Trophoblast cell (in vitro differentiated cells and primary cell): ENCODE data around the gene RNH1. TPM values are rescaled to one million over a fixed set of nuclear protein-coding genes. Genes with fewer than 3 reads are reported as not detected.

Source experiments
- DNase-seq, 2 donors: peaks; one replicate each; pipeline ENCODE4 v3.0.0-alpha.2; 2016
- H2AFZ ChIP-seq: 2 replicates; pipeline ENCODE4 v1.6.1; 2013; ENCODE audit warnings: low read length, moderate library complexity, mild to moderate bottlenecking; ENCODE audit not compliant: insufficient read depth, poor library complexity
- H2AK5ac ChIP-seq: 2 replicates; pipeline ENCODE4 v1.6.1; 2013; ENCODE audit warnings: mild to moderate bottlenecking, low read length
- H2BK120ac ChIP-seq: 2 replicates; pipeline ENCODE4 v1.6.1; 2013; ENCODE audit warnings: low read length, mild to moderate bottlenecking, moderate library complexity; ENCODE audit not compliant: insufficient read depth, poor library complexity
- H2BK12ac ChIP-seq: 2 replicates; pipeline ENCODE4 v1.6.1; 2013; ENCODE audit warnings: mild to moderate bottlenecking, low read length, moderate library complexity
- H2BK5ac ChIP-seq: 2 replicates; pipeline ENCODE4 v1.6.1; 2013; ENCODE audit warnings: low read length, low read depth, moderate library complexity, mild to moderate bottlenecking; ENCODE audit not compliant: poor library complexity
- H3K14ac ChIP-seq: 2 replicates; pipeline ENCODE4 v1.6.1; 2013; ENCODE audit warnings: mild to moderate bottlenecking, low read length
- H3K18ac ChIP-seq: 2 replicates; pipeline ENCODE4 v1.6.1; 2013; ENCODE audit warnings: mild to moderate bottlenecking, low read length
- H3K23ac ChIP-seq: 2 replicates; pipeline ENCODE4 v1.6.1; 2013; ENCODE audit warnings: low read length
- H3K27ac ChIP-seq: 2 replicates; pipeline ENCODE4 v1.5.1; 2013; ENCODE audit warnings: low read depth, mild to moderate bottlenecking, inconsistent platforms, low read length, moderate library complexity
- H3K27me3 ChIP-seq: 2 replicates; pipeline ENCODE4 v1.6.1; 2013; ENCODE audit warnings: inconsistent platforms, mild to moderate bottlenecking, low read length, moderate library complexity; ENCODE audit not compliant: insufficient read depth
- H3K36me3 ChIP-seq, 2 experiments: 1 replicate in 1 of 2; 2 replicates in 1 of 2; pipeline ENCODE4 v1.6.1; 2013; ENCODE audit warnings: low read length in 2 of 2, mild to moderate bottlenecking in 2 of 2, moderate library complexity in 1 of 2; ENCODE audit not compliant: insufficient read depth in 2 of 2, control insufficient read depth in 1 of 2
- H3K4ac ChIP-seq: 2 replicates; pipeline ENCODE4 v1.6.1; 2013; ENCODE audit warnings: low read depth, mild to moderate bottlenecking, low read length, moderate library complexity
- H3K4me1 ChIP-seq, 2 experiments: 1 replicate in 1 of 2; 2 replicates in 1 of 2; pipeline ENCODE4 v1.6.1; 2013; ENCODE audit warnings: low read length in 2 of 2, mild to moderate bottlenecking in 2 of 2, moderate library complexity in 1 of 2; ENCODE audit not compliant: insufficient read depth in 2 of 2, control insufficient read depth in 1 of 2
- H3K4me2 ChIP-seq: 2 replicates; pipeline ENCODE4 v1.6.1; 2013; ENCODE audit warnings: inconsistent platforms, mild to moderate bottlenecking, low read length, moderate library complexity
- H3K4me3 ChIP-seq: 2 replicates; pipeline ENCODE4 v1.5.1; 2013; ENCODE audit warnings: mild to moderate bottlenecking, low read depth, low read length, inconsistent platforms
- H3K79me1 ChIP-seq: one replicate; pipeline ENCODE4 v1.6.1; 2013; ENCODE audit warnings: low read length
- H3K79me2 ChIP-seq: 2 replicates; pipeline ENCODE4 v1.6.1; 2013; ENCODE audit warnings: low read length, mild to moderate bottlenecking; ENCODE audit not compliant: control insufficient read depth, insufficient read depth, poor library complexity
- H3K9ac ChIP-seq: 2 replicates; pipeline ENCODE4 v1.6.1; 2013; ENCODE audit warnings: mild to moderate bottlenecking, low read length
- H3K9me3 ChIP-seq: 2 replicates; pipeline ENCODE4 v1.6.1; 2013; ENCODE audit warnings: low read depth, mild to moderate bottlenecking, control low read depth, inconsistent platforms, low read length; ENCODE audit not compliant: insufficient read depth
- H4K12ac ChIP-seq: 2 replicates; pipeline ENCODE4 v1.6.1; 2013; ENCODE audit warnings: low read depth, mild to moderate bottlenecking, low read length, moderate library complexity
- H4K8ac ChIP-seq: 2 replicates; pipeline ENCODE4 v1.6.1; 2013; ENCODE audit warnings: low read depth, mild to moderate bottlenecking, low read length, moderate library complexity
- H4K91ac ChIP-seq: one replicate; pipeline ENCODE4 v1.6.1; 2013; ENCODE audit warnings: low read depth, mild to moderate bottlenecking, low read length, moderate library complexity
- WGBS: extraction: QIAGEN DNeasy Blood & Tissue Kit; methylation state at CpG from one replicate; pipeline ENCODE4 v1.1.7; 2013; ENCODE audit warnings: missing lambda C conversion rate; ENCODE audit not compliant: insufficient read length, insufficient coverage; ENCODE audit errors: extremely low coverage; 5-methylcytosine and 5-hydroxymethylcytosine counted together
- polyA plus RNA-seq: library from polyadenylated mRNA; stranded (reverse); fragments of 200-250 nt; gene quantifications from 2 replicates; pipeline ENCODE4 v1.2.3, GENCODE V29; 2013

RNH1 gene
- 79.1 and 82.8 TPM in 2 replicates for polyA plus RNA-seq

DNA sequence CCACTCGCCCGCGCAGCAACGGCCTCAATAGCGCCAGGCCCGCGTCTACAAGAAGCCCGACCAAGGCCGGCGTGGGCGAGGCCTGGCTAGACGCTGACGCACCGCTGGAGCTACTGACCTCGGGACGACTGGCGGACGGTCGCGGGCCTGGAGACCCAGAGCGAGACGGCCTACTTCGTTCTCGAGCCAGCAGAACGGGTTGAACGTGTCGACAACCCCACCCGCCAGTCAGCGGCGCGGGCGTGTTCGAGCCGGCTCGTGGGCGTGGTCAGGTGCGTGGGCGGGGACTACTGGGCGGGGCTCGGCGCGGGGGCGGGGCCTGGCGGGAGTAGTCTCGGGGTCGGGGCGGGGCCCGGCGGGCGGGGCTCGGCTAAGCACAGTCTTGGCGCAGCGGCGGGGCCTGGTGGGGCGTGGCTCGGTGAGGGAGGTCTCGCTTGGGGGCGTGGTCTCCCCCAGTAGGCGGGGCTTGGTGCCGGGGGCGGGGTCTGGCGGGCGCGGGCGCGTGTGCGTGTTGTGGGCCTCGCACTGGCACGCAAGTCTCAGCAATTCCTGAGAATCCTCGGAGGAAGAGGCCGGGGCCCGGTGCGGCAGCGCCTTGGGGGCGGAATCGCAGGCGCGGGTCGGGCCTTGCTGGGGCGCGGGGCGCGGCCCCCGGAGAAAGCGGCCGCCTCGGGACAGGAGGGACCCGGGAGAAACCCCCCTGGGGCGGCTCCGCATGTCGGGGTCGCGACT lies at the start of gene RNH1:
Gene RNH1, minus strand, starts transcription at position 248 of the 732 bp plus-strand sequence. CDS start 5,080 bp downstream, outside the sequence.
- peak within 1 kb of the TSS; percentile 96 for H3K4me2 ChIP-seq
- peak within 1 kb of the TSS; percentile 92 for H3K4me3 ChIP-seq
- H3K27ac ChIP-seq: peak within 1 kb of the TSS; percentile 97
- no peaks in the 10 kb centered on the region for H3K27me3 ChIP-seq
- peak within 1 kb of the TSS; percentile 85 for H2AK5ac ChIP-seq
- no CpG with 5 or more reads among the region's 93 CpGs for WGBS
- H4K8ac ChIP-seq: peak within 1 kb of the TSS; percentile 95
- H3K4ac ChIP-seq: peak within 1 kb of the TSS; percentile 78
- peak; percentile 93 to 96 for DNase-seq
- peaks cover 6 to 13% of the 10 kb centered on the region in 2 experiments for H3K4me1 ChIP-seq
- H2BK5ac ChIP-seq: peak within 1 kb of the TSS; percentile 88
- H2BK120ac ChIP-seq: peak within 1 kb of the TSS; percentile 94
- H3K18ac ChIP-seq: peak within 1 kb of the TSS; percentile 97
- H3K9ac ChIP-seq: peak within 1 kb of the TSS; percentile 86
- no peak within 1 kb of the TSS for H3K23ac ChIP-seq
- H3K9me3 ChIP-seq: no peaks in the 10 kb centered on the region
- H3K79me2 ChIP-seq: peaks cover 13% of the 10 kb centered on the region
- H2BK12ac ChIP-seq: peak within 1 kb of the TSS; percentile 21
- peak within 1 kb of the TSS; percentile 86 for H2AFZ ChIP-seq
- H4K12ac ChIP-seq: peak within 1 kb of the TSS; percentile 95
- peak within 1 kb of the TSS; percentile 98 for H3K14ac ChIP-seq
- H3K36me3 ChIP-seq: peaks cover 10 to 25% of the 10 kb centered on the region in 2 experiments
- H3K79me1 ChIP-seq: peaks cover 15% of the 10 kb centered on the region
- H4K91ac ChIP-seq: peak within 1 kb of the TSS; percentile 99

DNA sequence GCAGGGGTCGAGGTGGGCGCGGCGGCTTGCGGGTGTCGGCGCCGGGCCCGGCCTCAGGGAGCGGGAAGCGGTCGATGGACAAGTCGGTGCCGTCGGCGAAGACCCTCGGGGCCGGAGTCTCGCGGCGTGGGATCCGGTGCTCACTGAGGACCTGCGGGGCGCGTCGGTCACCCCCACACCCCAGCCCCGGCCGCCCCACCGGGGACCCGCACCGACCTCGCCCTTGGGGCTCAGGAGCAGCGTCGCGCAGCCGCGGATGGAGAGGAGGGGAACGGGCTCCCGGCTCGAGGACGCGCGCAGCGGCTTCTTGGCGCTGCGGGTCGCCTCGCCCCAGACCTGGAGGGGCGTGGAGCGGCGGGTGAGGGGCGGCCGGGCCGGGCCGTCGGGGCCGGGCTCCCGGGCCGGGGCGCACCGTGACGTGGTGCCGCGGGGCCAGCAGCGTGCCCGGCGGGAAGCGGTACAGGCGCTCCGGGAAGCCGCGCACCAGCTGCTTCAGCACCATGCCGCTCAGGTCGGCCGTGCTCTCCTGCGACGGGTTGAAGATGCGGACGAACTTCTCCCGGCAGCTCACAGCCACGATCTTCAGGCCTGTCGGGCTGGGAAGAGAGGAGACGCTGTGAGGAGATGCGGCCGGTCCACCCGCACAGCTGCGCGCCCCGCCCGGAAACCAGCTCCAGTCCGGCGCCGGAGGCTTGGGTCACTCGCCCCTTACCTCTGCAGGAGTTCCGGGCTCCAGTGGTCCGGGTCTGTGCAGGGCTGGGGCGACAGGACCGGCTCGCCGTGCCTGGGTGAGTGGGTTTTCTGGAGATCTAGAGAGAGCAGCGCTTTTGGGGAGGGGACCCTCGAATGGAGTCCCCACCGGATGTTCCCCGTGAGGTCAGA lies 49.0 kb upstream of the RNH1 start:
- no peak overlapping the region for H3K27ac ChIP-seq
- no CpG with 5 or more reads among the region's 104 CpGs for WGBS
- H3K36me3 ChIP-seq: no peaks in the 10 kb centered on the region
- no peak overlapping the region for H3K14ac ChIP-seq
- no peak overlapping the region for H2BK12ac ChIP-seq
- peak overlapping the region; percentile 67 for H3K4me2 ChIP-seq
- H3K18ac ChIP-seq: no peak overlapping the region
- H2AK5ac ChIP-seq: no peak overlapping the region
- H3K9ac ChIP-seq: no peak overlapping the region
- H2BK120ac ChIP-seq: no peak overlapping the region
- H3K4me3 ChIP-seq: no peak overlapping the region
- H4K8ac ChIP-seq: no peak overlapping the region
- H3K27me3 ChIP-seq: peaks cover 17% of the 10 kb centered on the region
- H4K91ac ChIP-seq: peak overlapping the region; percentile 37
- H3K9me3 ChIP-seq: peaks cover 2% of the 10 kb centered on the region
- H3K4ac ChIP-seq: no peak overlapping the region
- H3K4me1 ChIP-seq: peaks cover 20 to 25% of the 10 kb centered on the region in 2 experiments
- no peak overlapping the region for H2BK5ac ChIP-seq
- no peak overlapping the region for H4K12ac ChIP-seq
- no peak overlapping the region for H2AFZ ChIP-seq
- H3K23ac ChIP-seq: no peak overlapping the region
- peaks cover 6% of the 10 kb centered on the region for H3K79me2 ChIP-seq
- DNase-seq: peak in 1 of 2 donors; percentile 48
- H3K79me1 ChIP-seq: peaks cover 13% of the 10 kb centered on the region

DNA sequence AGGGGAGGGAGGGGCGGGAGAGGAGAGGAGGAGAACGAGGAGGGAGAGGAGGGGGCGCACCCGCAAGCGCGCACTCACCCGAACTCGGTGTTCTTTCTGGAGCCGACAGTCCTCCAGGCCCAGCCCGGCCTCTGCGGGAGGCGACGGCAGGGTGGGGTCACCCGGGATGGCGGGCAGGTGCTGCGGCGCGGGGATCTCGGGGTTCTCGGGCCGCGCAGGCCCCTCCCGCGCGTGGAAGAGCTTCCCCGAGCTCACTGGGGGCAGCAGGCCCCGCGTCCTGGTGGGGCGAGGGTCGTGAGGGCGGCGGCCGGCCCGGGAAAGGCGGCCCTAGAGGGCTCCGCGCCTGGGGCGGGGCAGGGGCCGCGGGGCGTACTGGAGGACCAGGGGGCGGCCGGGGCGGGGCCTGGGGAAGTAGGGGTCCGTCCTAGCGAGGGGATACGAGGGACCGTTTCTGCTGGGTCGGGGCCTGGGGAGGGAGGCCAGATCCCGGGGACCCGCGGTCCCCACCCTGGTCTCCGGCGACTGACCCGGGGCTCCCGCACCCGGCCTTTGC lies 48.3 kb upstream of the RNH1 start:
- Histone ChIP-seq H3K18ac (peak overlapping the region; percentile 24), H3K14ac (peak overlapping the region; percentile 60), H3K4me2 (peak overlapping the region; percentile 67), H4K91ac (peak overlapping the region; percentile 37), H3K23ac (no peak overlapping the region), H2AK5ac (no peak overlapping the region), H3K9ac (no peak overlapping the region), H2BK12ac (no peak overlapping the region), H3K79me1 (peaks cover 9% of the 10 kb centered on the region), H4K8ac (no peak overlapping the region), H2BK120ac (no peak overlapping the region), H3K4me3 (peak overlapping the region; percentile 53), H3K79me2 (peaks cover 3% of the 10 kb centered on the region), H3K27ac (no peak overlapping the region), H3K9me3 (peaks cover 2% of the 10 kb centered on the region), H2AFZ (peak overlapping the region; percentile 33), H2BK5ac (no peak overlapping the region), H3K4me1 (peaks cover 20 to 24% of the 10 kb centered on the region in 2 experiments), H3K36me3 (no peaks in the 10 kb centered on the region), H3K27me3 (peaks cover 17% of the 10 kb centered on the region), H3K4ac (no peak overlapping the region), H4K12ac (no peak overlapping the region)
- DNase-seq: no peak
- WGBS: no CpG with 5 or more reads among the region's 57 CpGs
